ENCODE data around the gene BRSK1. TPM values are rescaled to one million over a fixed set of nuclear protein-coding genes. Genes with fewer than 3 reads are reported as not detected.

Gene BRSK1
- total and polyA plus RNA-seq, 2 of the 13 experiments (the other 11 are each of a cell fraction or from before 2014, with no cell fraction given) = 0.18 to 1.2 TPM

DNA sequence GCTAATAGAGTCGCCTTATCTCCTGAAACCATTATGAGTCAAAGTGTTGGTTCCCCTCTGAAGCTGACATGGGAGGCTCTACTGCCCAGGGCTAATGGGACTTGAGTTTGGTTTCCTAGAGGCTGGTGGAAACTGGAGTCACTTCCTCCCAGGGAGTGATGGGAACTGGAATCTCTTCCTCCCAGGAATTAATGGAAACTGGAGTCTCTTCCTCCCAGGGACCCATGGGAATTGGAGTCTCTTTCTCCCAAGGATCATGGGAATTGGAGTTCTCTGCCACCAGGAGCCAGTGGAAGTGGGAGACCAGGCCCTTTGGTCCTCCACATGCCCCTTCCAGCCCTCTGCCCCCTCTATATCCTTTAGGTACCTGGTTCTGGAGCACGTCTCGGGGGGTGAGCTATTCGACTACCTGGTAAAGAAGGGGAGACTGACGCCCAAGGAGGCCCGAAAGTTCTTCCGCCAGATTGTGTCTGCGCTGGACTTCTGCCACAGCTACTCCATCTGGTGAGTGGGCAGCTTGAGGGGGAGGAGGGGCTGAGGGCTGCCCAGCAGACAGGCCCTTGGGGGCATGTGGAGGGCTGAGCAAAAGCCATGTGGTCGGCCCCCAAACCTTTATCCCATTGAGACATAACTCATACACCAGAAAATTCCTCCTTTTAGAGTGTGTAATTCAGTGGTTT is 5.5 kb downstream of the BRSK1 start:
- Histone ChIP-seq H3K4me2 (ENCODE audit: low read depth, low read length) (no peak overlapping the region), H3K4me1 (ENCODE audit: insufficient read depth, low read length) (peaks cover 25% of the 10 kb centered on the region), H3K79me2 (ENCODE audit: insufficient read depth, low read length) (no peaks in the 10 kb centered on the region), H4K20me1 (ENCODE audit: insufficient read depth, low read length) (no peaks in the 10 kb centered on the region), H3K9ac (ENCODE audit: insufficient read depth, low read depth, low read length) (no peak overlapping the region), H3K27me3 (ENCODE audit: control insufficient read depth in 1 of 2, insufficient read depth in 2 of 2, low read length in 2 of 2) (peaks cover 0 to 21% of the 10 kb centered on the region in 2 experiments), H3K36me3 (replicated peaks in 1 of 2; ENCODE audit: control insufficient read depth in 1 of 2, insufficient read depth in 2 of 2, low read length in 2 of 2) (no peaks in the 10 kb centered on the region), H3K27ac (ENCODE audit: extremely low read length, insufficient read depth, low read length) (no peak overlapping the region), H3K4me3 (replicated peaks in 1 of 3; ENCODE audit: insufficient read depth in 1 of 3, low read depth in 2 of 3, low read length in 3 of 3) (no peak overlapping the region), H2AFZ (ENCODE audit: low read length) (no peak overlapping the region), H3K9me3 (ENCODE audit: low read length) (no peaks in the 10 kb centered on the region)
- BruUV-seq (replicated peaks) = no TSS peak
- in situ Hi-C loops (cut with HindIII; ENCODE audit: extremely low pct_ligation_motif_present, low pct_unique_long_range_greater_than_20kb) = no loop called here
- intact Hi-C loops (cut with micrococcal nuclease; ENCODE audit: unreplicated experiment) = no loop called here
- DNase-seq (ENCODE audit: low spot score) = no peak
- ATAC-seq = no peak
- FAIRE-seq = no peak
- CTCF ChIA-PET (ENCODE audit: low intra/inter-chr PET ratio, low total read pairs) = no interaction called here
- WGBS (ENCODE audit: low lambda C conversion rate) = 44% methylated on average over 8 of the region's 9 CpGs
- peak; percentile 76 for TF ChIP-seq ZNF143 (CRISPR knock-in tag; IDR thresholded peaks at IDR 0.05)
- TF ChIP-seq, protein P1, sequence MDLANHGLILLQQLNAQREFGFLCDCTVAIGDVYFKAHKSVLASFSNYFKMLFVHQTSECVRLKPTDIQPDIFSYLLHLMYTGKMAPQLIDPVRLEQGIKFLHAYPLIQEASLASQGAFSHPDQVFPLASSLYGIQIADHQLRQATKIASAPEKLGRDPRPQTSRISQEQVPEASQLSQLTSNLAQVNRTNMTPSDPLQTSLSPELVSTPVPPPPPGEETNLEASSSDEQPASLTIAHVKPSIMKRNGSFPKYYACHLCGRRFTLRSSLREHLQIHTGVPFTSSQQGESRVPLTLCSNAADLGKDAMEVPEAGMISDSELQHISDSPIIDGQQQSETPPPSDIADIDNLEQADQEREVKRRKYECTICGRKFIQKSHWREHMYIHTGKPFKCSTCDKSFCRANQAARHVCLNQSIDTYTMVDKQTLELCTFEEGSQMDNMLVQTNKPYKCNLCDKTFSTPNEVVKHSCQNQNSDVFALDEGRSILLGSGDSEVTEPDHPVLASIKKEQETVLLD (CRISPR knock-in tag; IDR thresholded peaks at IDR 0.05; ENCODE audit: low read depth) = no peak
- peak; percentile 90 for TF ChIP-seq THAP11 (CRISPR knock-in tag; IDR thresholded peaks at IDR 0.05)
- TF ChIP-seq GABPA (IDR thresholded peaks at IDR 0.05; ENCODE audit: low read depth, low read length) = no peak
- 0 out of 2 replicates have a peak, but pooled peaks have one; percentile 14 for TF ChIP-seq GABPA (CRISPR knock-in tag; IDR thresholded peaks at IDR 0.05; ENCODE audit: low read depth)
- POLR2A ChIA-PET = no interaction called here

DNA sequence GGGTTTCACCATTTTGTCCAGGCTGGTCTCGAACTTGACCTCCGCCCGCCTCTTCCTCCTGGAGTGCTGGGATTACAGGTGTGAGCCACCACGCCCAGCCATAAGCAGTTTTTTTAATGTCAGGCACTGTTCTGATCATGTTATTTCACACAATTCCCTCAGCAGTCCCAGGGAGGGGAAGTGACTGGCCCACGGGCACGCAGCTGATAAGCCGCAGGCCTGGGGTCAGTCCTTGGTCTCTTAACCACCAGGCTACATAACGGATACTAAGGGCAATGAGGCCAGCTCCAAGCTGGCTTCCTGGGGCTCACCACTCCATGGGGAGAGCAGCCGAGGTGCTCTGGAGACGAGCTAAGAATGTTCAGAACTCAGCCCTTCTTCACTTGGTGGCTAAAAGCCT is 13.5 kb downstream of the BRSK1 start:
- intact Hi-C loops (cut with micrococcal nuclease; ENCODE audit: unreplicated experiment) (no loop called here), in situ Hi-C loops (cut with HindIII; ENCODE audit: extremely low pct_ligation_motif_present, low pct_unique_long_range_greater_than_20kb) (no loop called here)
- Histone ChIP-seq H3K27me3 (ENCODE audit: control insufficient read depth in 1 of 2, insufficient read depth in 2 of 2, low read length in 2 of 2) (peaks cover 0 to 20% of the 10 kb centered on the region in 2 experiments; a peak in 2 of 5 replicates), H3K27ac (ENCODE audit: extremely low read length, insufficient read depth, low read length) (no peak overlapping the region), H3K4me2 (ENCODE audit: low read depth, low read length) (no peak overlapping the region), H3K9me3 (ENCODE audit: low read length) (no peaks in the 10 kb centered on the region), H3K36me3 (replicated peaks in 1 of 2; ENCODE audit: control insufficient read depth in 1 of 2, insufficient read depth in 2 of 2, low read length in 2 of 2) (no peaks in the 10 kb centered on the region), H3K9ac (ENCODE audit: insufficient read depth, low read depth, low read length) (no peak overlapping the region), H2AFZ (ENCODE audit: low read length) (no peak overlapping the region), H3K4me3 (replicated peaks in 1 of 3; ENCODE audit: insufficient read depth in 1 of 3, low read depth in 2 of 3, low read length in 3 of 3) (no peak overlapping the region), H3K4me1 (ENCODE audit: insufficient read depth, low read length) (peaks cover 29% of the 10 kb centered on the region), H4K20me1 (ENCODE audit: insufficient read depth, low read length) (no peaks in the 10 kb centered on the region), H3K79me2 (ENCODE audit: insufficient read depth, low read length) (no peaks in the 10 kb centered on the region)
- ATAC-seq = no peak
- 55% methylated on average over 7 of the region's 10 CpGs for WGBS (ENCODE audit: low lambda C conversion rate)
- BruUV-seq (replicated peaks) = no TSS peak
- no peak for DNase-seq (ENCODE audit: low spot score)
- FAIRE-seq = no peak
- ChIA-PET POLR2A (no interaction called here), CTCF (ENCODE audit: low intra/inter-chr PET ratio, low total read pairs) (no interaction called here)
- no peak for TF ChIP-seq ZNF225 (CRISPR knock-in tag; IDR thresholded peaks at IDR 0.05)
- TF ChIP-seq SETDB1 (CRISPR knock-in tag; IDR thresholded peaks at IDR 0.05; ENCODE audit: borderline replicate concordance) = no peak
- no peak for TF ChIP-seq ZNF556 (CRISPR knock-in tag; IDR thresholded peaks at IDR 0.05; ENCODE audit: borderline replicate concordance)
- TF ChIP-seq ZNF17 (CRISPR knock-in tag; IDR thresholded peaks at IDR 0.05) = no peak
- no peak for TF ChIP-seq ARNT (IDR thresholded peaks at IDR 0.05)
- TF ChIP-seq MED1 (CRISPR knock-in tag; IDR thresholded peaks at IDR 0.05) = no peak
- TF ChIP-seq, protein P2, sequence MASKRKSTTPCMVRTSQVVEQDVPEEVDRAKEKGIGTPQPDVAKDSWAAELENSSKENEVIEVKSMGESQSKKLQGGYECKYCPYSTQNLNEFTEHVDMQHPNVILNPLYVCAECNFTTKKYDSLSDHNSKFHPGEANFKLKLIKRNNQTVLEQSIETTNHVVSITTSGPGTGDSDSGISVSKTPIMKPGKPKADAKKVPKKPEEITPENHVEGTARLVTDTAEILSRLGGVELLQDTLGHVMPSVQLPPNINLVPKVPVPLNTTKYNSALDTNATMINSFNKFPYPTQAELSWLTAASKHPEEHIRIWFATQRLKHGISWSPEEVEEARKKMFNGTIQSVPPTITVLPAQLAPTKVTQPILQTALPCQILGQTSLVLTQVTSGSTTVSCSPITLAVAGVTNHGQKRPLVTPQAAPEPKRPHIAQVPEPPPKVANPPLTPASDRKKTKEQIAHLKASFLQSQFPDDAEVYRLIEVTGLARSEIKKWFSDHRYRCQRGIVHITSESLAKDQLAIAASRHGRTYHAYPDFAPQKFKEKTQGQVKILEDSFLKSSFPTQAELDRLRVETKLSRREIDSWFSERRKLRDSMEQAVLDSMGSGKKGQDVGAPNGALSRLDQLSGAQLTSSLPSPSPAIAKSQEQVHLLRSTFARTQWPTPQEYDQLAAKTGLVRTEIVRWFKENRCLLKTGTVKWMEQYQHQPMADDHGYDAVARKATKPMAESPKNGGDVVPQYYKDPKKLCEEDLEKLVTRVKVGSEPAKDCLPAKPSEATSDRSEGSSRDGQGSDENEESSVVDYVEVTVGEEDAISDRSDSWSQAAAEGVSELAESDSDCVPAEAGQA (IDR thresholded peaks at IDR 0.05; ENCODE audit: low read depth) = no peak
- TF ChIP-seq, protein P2 (CRISPR knock-in tag; IDR thresholded peaks at IDR 0.05; ENCODE audit: borderline replicate concordance) = no peak
